Fibroblast of the aortic adventitia (primary cell): Measurements from ENCODE around the gene SAG. TPM values are rescaled to one million over a fixed set of nuclear protein-coding genes. Genes with fewer than 3 reads are reported as not detected.

Experiments
- DNase-seq: peaks from one replicate; pipeline ENCODE4 v3.0.0-alpha.2; 2010; ENCODE audit warnings: low read depth
- H3K4me3 ChIP-seq: 2 replicates; pipeline ENCODE4 v1.5.1; 2011; ENCODE audit warnings: low read depth, mild to moderate bottlenecking, control low read depth, low read length, moderate library complexity
- total RNA-seq: library from RNA; depleted of rRNA; stranded (reverse); fragments of >200 nt; gene quantifications from 2 replicates; pipeline ENCODE4 v1.2.3, GENCODE V29; 2012; ENCODE audit warnings: low replicate concordance
- TF ChIP-seq, protein P1 (sequence below): IDR thresholded peaks from 2 replicates; pipeline ENCODE4 v1.5.1; 2011; ENCODE audit warnings: mild to moderate bottlenecking, low read length, control low read depth, inconsistent platforms; ENCODE audit not compliant: insufficient read depth

The SAG gene
- total RNA-seq, 1 donor: not detected

GRCh38 chr2:233323851-233324250 is 16.2 kb downstream of the SAG start:
- H3K4me3 ChIP-seq: no peak overlapping the region
- TF ChIP-seq, protein P1, sequence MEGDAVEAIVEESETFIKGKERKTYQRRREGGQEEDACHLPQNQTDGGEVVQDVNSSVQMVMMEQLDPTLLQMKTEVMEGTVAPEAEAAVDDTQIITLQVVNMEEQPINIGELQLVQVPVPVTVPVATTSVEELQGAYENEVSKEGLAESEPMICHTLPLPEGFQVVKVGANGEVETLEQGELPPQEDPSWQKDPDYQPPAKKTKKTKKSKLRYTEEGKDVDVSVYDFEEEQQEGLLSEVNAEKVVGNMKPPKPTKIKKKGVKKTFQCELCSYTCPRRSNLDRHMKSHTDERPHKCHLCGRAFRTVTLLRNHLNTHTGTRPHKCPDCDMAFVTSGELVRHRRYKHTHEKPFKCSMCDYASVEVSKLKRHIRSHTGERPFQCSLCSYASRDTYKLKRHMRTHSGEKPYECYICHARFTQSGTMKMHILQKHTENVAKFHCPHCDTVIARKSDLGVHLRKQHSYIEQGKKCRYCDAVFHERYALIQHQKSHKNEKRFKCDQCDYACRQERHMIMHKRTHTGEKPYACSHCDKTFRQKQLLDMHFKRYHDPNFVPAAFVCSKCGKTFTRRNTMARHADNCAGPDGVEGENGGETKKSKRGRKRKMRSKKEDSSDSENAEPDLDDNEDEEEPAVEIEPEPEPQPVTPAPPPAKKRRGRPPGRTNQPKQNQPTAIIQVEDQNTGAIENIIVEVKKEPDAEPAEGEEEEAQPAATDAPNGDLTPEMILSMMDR: no peak
- DNase-seq: no peak

DNA sequence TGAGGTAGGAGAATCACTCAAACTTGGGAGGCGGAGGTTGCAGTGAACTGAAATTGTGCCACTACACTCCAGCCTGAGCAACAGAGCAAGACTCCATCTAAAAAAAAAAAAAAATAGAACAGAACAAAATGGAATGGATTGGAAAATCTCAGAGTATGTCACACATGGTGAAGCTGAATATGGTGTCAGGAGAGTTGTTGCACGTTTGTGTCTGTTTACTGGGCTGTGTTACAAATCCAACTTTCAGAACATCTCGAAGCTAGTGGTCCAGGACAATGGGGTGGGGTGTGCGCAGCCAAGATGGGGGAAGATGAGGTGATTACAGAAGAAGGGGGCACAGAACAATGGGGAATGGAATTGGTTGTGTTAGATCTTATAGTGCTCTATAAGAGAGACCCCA is 17.6 kb downstream of the SAG start:
- TF ChIP-seq, protein P1: no peak

DNA sequence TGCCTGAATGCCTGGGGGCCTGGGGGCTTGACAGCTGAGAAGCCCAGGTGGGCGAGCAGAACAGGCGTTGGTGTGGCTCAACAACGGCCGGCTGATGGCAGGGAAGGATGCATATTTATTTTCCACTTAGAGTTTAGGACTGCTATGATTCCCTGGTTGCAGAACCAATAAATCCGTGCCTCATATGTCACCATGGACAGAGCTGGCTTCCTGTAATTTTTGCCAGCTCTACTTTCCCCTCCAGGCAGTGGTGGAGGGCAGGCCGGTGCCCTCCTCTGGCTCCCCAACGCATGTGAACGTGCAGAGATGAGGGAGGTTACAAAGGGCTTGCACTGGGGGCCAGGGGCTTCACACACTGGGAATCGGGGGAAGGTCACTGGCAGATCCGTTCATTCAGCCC is 18.2 kb downstream of the SAG start:
- TF ChIP-seq, protein P1: no peak
- no peak overlapping the region for H3K4me3 ChIP-seq
- DNase-seq: no peak

More for the DNA sequence above, 17.6 kb downstream of the SAG start:
- no peak for DNase-seq
- H3K4me3 ChIP-seq: no peak overlapping the region

- DNase-seq: no peak
- TF ChIP-seq, protein P1: no peak
- no peak overlapping the region for H3K4me3 ChIP-seq
Observed at GRCh38 chr2:233326500-233326899, 18.9 kb downstream of the SAG start.

DNA sequence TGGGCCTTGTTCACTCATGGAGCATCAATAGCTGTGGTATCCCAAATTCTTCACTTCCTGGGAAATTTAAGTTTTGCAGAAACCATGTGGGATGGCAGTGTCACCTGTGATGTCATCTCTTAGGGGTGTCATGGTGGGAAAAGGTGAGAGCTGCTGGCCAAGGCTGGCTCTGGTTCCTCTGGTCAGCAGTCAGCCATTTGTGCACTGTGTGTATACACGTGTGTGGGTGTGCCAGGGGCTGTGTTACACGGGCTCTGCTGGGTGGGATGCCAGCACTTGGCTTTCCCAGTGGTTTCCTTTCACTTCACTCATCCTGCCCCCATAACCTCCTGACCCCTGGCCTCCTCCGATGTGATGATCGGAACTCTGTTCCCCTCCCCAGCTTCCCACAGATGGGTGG is 21.3 kb downstream of the SAG start:
- no peak for DNase-seq
- no peak overlapping the region for H3K4me3 ChIP-seq
- TF ChIP-seq, protein P1: no peak

DNA sequence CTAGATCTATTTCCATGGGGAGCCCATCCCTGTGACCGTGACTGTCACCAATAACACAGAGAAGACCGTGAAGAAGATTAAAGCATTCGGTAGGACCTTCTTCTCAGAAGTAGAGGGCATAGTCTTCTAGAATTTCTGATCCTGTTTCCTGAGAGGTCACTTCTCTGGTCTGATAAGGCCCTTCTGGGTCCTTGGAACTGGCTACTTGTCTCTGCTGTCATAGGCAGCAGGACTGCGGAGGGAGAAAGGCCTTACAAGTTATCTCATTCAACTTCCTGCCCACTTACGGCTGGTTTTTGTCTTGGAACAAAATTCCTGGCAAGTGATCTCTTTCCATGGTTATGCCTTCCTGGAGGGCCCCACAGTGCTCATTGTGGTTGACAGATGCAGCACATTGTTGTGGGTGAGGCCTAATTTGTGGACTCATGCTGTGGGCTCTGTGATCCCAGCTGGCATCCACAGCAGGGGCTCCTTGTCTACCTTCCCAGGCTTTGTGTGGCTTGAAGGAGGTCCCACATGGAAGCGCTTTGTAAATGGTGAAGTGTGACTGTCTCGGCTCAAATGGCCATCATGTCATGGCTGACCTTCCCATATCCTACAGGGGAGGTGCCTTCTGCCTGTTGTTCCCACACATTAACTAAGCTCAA is 22.0 kb downstream of the SAG start:
- DNase-seq: peak; percentile 34
- TF ChIP-seq, protein P1: no peak
- no peak overlapping the region for H3K4me3 ChIP-seq

DNA sequence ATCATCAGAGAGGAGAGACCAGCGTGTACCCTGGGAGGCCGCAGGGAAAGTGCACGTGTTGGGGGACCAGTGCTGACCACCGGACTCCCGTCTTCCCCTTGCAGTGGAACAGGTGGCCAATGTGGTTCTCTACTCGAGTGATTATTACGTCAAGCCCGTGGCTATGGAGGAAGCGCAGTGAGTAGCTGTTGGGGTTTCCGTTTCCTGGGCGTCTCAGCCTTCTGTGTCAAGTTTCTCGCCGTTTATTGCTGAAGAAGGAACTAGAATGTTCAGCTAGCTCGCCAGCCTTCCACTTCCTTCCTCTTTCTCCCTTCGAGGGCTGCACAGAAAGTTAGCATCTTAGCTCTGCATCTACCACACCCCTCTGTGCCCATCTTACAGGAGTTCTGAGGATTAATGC is 23.9 kb downstream of the SAG start:
- TF ChIP-seq, protein P1: no peak
- H3K4me3 ChIP-seq: no peak overlapping the region
- DNase-seq: no peak
